SU-DHL-6 (cell line): Measurements from ENCODE around the gene MICAL1.
A peak's percentile ranks its signal among the peaks of the same experiment; 100 is the strongest.

ENCODE experiments used
- H2AFZ ChIP-seq: fragments of 200-600 bp; sonication (generic); 2 replicates; pipeline ENCODE4 v1.6.1; 2014; ENCODE audit warnings: low read depth, mild to moderate bottlenecking, moderate library complexity, mixed read lengths, antibody characterized with exemption, low read length; ENCODE audit not compliant: severe bottlenecking
- H3F3A ChIP-seq: fragments of 200-600 bp; shearing (Covaris generic); 2 replicates; pipeline ENCODE4 v1.6.0; 2016; ENCODE audit warnings: antibody characterized with exemption, mild to moderate bottlenecking; ENCODE audit not compliant: insufficient read depth
- H3K27ac ChIP-seq: fragments of 200-600 bp; sonication (generic); 2 replicates; pipeline ENCODE4 v1.5.1; 2016; ENCODE audit warnings: low read depth, mild to moderate bottlenecking, low read length, moderate library complexity, mixed read lengths
- H3K27me3 ChIP-seq: fragments of 200-600 bp; sonication (generic), shearing (Covaris generic); 2 replicates; pipeline ENCODE4 v1.6.0; 2014; ENCODE audit warnings: mild to moderate bottlenecking, low read length
- H3K36me3 ChIP-seq: fragments of 200-600 bp; sonication (generic); 2 replicates; pipeline ENCODE4 v1.6.1; 2014; ENCODE audit warnings: mild to moderate bottlenecking, low read length, mixed read lengths
- H3K4me2 ChIP-seq: fragments of 300-600, 200-600 bp; shearing (Covaris generic), sonication (generic); 2 replicates; pipeline ENCODE4 v1.6.0; 2014; ENCODE audit warnings: low read length, low read depth, mild to moderate bottlenecking; ENCODE audit not compliant: poor library complexity, severe bottlenecking
- H3K4me3 ChIP-seq: fragments of 200-600 bp; sonication (generic); 2 replicates; pipeline ENCODE4 v1.5.1; 2014; ENCODE audit warnings: antibody characterized with exemption, low read length, mild to moderate bottlenecking, mixed read lengths; ENCODE audit not compliant: insufficient read depth, poor library complexity, severe bottlenecking
- H3K79me2 ChIP-seq: fragments of 200-600 bp; sonication (generic); 2 replicates; pipeline ENCODE4 v1.6.1; 2014; ENCODE audit warnings: mild to moderate bottlenecking, low read length, moderate library complexity; ENCODE audit not compliant: insufficient read depth
- H3K9ac ChIP-seq: fragments of 200-600 bp; sonication (generic); 2 replicates; pipeline ENCODE4 v1.7.0; 2014; ENCODE audit warnings: mild to moderate bottlenecking, low read length
- H3K9me2 ChIP-seq: fragments of 200-600 bp; sonication (generic); replicated peaks from 2 replicates; pipeline ENCODE4 v1.6.1; 2014; ENCODE audit warnings: low read length; ENCODE audit not compliant: insufficient read depth
- H3K9me3 ChIP-seq: fragments of 200-600 bp; sonication (generic); 2 replicates; pipeline ENCODE4 v1.6.1; 2014; ENCODE audit warnings: low read length, mixed read lengths; ENCODE audit not compliant: insufficient read depth
- H4K20me1 ChIP-seq: fragments of 200-600 bp; sonication (generic); 2 replicates; pipeline ENCODE4 v1.6.1; 2014; ENCODE audit warnings: low read depth, mild to moderate bottlenecking, antibody characterized with exemption, low read length, moderate library complexity, mixed read lengths
- EZH2phosphoT487 ChIP-seq: fragments of 200-600 bp; sonication (generic), shearing (Covaris generic); conservative IDR thresholded peaks from 2 replicates; pipeline ENCODE4 v1.6.1; 2018; ENCODE audit warnings: mild to moderate bottlenecking, antibody characterized with exemption, low read length, moderate library complexity, mixed read lengths
- TF ChIP-seq, protein P1 (sequence below): fragments of 200-600 bp; sonication (generic); IDR thresholded peaks from one replicate; pipeline ENCODE4 v1.5.1; 2017; ENCODE audit warnings: antibody characterized with exemption, mild to moderate bottlenecking, low read length, moderate library complexity; ENCODE audit not compliant: insufficient read depth, poor library complexity, severe bottlenecking

The MICAL1 gene

DNA sequence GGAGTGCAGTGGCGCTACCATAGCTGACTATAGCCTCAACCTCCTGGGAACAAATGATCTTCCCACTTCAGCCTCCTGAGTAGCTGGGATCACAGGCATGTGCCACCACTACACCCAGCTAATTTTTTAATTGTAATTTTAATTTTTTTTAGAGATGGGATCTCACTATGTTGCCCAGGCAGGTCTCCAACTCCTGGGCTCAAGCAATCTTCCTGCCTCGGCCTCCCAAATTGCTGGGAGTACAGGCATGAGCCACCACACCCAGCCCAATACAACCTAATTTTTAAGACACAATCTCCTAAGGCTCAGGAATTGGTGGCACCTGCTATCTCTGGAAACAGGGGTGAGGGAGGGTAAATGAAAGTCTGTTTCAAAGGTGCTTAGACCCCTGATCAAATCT is 21.6 kb upstream of the MICAL1 start:
- Histone ChIP-seq H2AFZ (no peak overlapping the region), H4K20me1 (peaks cover 19% of the 10 kb centered on the region; the same call in 1 of the 2 replicates), H3K4me2 (peak overlapping the region; percentile 71), H3K27me3 (no peaks in the 10 kb centered on the region), H3K9me2 (no peaks in the 10 kb centered on the region), H3K79me2 (peaks cover 70% of the 10 kb centered on the region), H3K27ac (no peak overlapping the region), H3F3A (no peaks in the 10 kb centered on the region), H3K9me3 (no peaks in the 10 kb centered on the region), H3K36me3 (peaks cover 30% of the 10 kb centered on the region), H3K9ac (peak overlapping the region; percentile 15; the same call in 1 of the 2 replicates), H3K4me3 (no peak overlapping the region)
- TF ChIP-seq EZH2phosphoT487 = no peak
- TF ChIP-seq, protein P1, sequence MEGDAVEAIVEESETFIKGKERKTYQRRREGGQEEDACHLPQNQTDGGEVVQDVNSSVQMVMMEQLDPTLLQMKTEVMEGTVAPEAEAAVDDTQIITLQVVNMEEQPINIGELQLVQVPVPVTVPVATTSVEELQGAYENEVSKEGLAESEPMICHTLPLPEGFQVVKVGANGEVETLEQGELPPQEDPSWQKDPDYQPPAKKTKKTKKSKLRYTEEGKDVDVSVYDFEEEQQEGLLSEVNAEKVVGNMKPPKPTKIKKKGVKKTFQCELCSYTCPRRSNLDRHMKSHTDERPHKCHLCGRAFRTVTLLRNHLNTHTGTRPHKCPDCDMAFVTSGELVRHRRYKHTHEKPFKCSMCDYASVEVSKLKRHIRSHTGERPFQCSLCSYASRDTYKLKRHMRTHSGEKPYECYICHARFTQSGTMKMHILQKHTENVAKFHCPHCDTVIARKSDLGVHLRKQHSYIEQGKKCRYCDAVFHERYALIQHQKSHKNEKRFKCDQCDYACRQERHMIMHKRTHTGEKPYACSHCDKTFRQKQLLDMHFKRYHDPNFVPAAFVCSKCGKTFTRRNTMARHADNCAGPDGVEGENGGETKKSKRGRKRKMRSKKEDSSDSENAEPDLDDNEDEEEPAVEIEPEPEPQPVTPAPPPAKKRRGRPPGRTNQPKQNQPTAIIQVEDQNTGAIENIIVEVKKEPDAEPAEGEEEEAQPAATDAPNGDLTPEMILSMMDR = no peak

DNA sequence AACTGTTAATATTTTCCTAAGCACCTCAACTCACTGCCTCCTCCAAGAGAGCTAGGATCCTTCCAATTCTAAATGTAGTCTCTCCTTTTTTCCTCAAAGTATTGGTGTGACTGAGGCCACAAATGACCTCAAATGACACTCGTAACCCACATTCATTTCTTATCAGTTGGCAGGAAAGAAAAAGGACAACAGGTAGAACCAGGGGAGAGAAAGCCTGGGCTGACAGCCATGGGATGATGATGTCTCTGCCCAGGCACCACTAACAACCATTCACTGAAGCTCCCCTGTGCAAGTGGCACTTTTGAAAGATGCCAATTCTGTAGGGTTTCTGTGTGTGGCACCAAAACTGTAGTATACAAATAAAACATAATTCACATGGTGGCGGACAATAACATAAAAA is 20.1 kb upstream of the MICAL1 start:
- no peak for TF ChIP-seq EZH2phosphoT487
- TF ChIP-seq, protein P1 = no peak
- peaks cover 55% of the 10 kb centered on the region for H3K79me2 ChIP-seq

DNA sequence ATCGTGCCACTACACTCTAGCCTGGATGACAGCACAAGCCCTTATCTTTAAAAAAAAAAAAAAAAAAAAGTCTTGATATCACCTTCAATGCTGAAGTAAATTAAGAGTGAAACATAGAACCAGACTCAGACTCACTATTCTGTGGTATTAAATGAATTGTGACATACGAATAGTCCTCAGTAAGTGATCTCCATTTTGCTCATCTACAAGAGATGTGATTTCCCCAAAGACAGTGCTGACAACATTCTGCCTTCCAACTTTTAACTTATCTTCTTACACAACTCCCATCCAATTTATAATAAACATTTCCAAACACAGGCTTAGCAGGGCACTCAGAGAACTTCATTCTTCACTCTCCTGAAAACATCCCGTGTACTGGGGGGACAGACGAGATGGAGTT is 19.4 kb upstream of the MICAL1 start:
- H2AFZ ChIP-seq = no peak overlapping the region
- no peak overlapping the region for H3K4me3 ChIP-seq
- H4K20me1 ChIP-seq = peaks cover 19% of the 10 kb centered on the region; the same call in 1 of the 2 replicates
- H3F3A ChIP-seq = no peaks in the 10 kb centered on the region
- TF ChIP-seq EZH2phosphoT487 = no peak
- TF ChIP-seq, protein P1 = no peak
- H3K4me2 ChIP-seq = no peak overlapping the region
- peaks cover 48% of the 10 kb centered on the region for H3K79me2 ChIP-seq
- no peaks in the 10 kb centered on the region for H3K9me3 ChIP-seq
- no peak overlapping the region for H3K9ac ChIP-seq
- H3K36me3 ChIP-seq = peaks cover 17% of the 10 kb centered on the region
- H3K27me3 ChIP-seq = no peaks in the 10 kb centered on the region
- H3K9me2 ChIP-seq = no peaks in the 10 kb centered on the region
- H3K27ac ChIP-seq = no peak overlapping the region

More for the DNA sequence above, 20.1 kb upstream of the MICAL1 start:
- peaks cover 19% of the 10 kb centered on the region; the same call in 1 of the 2 replicates for H4K20me1 ChIP-seq
- no peak overlapping the region for H3K9ac ChIP-seq
- H3K27me3 ChIP-seq = no peaks in the 10 kb centered on the region
- H3K9me2 ChIP-seq = no peaks in the 10 kb centered on the region
- peaks cover 23% of the 10 kb centered on the region for H3K36me3 ChIP-seq
- H3F3A ChIP-seq = no peaks in the 10 kb centered on the region
- no peak overlapping the region for H3K4me3 ChIP-seq
- H3K9me3 ChIP-seq = no peaks in the 10 kb centered on the region
- no peak overlapping the region for H3K27ac ChIP-seq
- no peak overlapping the region for H2AFZ ChIP-seq
- H3K4me2 ChIP-seq = no peak overlapping the region
